ENCODE measurements around the gene ZYG11B.
"Not testable (repeated sequence)": the region's sequence is repeated elsewhere in the genome, so short reads cannot be mapped to it uniquely, and the experiment has no call there.

The ZYG11B gene

DNA sequence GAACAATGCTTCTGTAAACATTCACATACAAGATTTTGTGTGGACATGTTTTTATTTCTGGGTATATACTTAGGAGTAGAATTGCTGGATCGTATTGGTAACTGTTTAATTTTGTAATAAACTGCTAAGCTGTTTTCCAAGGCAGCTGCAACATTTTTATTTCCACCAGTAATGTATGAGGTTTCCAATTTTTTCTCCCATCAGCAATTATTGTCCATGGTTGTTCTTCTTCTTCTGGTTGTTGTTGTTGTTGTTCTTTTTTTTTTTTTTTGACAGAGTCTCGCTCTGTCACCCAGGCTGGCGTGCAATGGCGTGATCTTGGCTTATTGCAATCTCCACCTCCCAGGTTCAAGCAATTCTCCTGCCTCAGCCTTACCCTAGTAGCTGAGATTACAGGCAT lies 26.9 kb downstream of the ZYG11B start:
- DNase-seq (ENCODE audit: low read depth, low spot score), result no peak

DNA sequence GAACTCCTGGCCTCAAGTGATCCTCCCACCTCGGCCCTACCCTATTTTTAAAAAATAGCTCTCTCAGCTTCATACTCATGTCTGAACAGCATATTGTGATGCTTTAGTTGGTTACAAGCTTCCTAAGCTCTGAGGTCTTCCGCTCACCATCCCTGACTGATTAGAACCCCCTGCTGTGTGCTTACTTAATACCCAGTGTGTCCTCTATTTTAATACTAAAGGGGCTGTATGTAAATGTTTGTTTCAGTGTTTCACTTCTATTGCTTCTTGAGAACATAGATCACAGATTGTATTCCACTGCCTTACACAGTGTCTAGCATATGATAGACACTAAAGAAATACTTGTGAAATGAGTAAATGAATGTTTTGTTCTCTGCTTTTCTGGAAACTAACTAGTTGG lies 29.8 kb downstream of the ZYG11B start:
- DNase-seq (ENCODE audit: low read depth, low spot score), result no peak

DNA sequence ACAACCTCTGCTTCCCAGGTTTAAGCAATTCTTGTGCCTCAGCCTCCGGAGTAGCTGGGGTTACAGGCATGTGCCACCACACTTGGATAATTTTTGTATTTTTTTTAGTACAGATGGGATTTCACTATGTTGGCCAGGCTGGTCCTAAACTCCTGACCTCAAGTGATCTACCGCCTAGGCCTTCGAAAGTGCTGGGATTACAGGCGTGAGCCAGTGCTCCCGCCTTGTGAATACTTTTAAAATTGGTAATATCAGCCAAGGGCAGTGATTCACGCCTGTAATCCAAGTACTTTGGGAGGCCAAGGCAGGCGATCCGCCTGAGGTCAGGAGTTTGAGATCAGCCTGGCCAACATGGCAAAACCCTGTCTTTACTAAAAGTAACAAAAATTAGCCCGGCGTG lies 33.7 kb downstream of the ZYG11B start:
- DNase-seq (ENCODE audit: low read depth, low spot score), result no peak

DNA sequence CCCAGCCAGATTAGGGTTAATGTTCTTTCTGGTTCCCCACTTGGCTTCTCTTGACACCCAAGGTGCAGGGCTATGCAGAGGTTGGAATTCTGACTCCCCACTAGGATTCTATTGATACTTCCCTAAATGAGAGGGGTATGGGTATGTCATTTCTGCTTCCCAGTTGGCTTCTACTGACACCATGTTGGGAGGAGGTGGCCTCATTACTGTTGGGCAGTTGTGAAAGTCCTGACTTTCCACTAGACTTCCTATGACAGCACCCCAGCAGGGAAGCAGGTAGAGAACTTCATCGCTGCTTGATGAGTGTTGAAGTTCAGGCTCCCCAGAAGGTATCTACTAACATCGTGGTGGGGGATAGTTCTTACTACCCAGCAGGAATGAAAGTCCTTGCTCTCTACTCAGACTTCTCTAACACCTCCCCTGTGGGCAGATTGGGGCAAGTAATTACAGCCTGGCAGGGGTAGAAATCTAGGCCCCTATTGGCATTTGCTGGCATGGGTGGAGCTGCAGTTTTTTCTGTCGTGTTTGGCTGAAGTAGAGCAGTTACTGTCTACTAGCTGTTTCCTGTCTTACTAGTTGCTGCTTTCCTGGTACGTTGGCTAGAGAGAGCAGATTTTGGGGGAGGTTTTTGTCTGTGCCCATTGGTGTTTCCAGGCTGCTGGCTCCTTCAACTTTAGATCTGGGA lies 41.5 kb downstream of the ZYG11B start:
- no peak for DNase-seq (ENCODE audit: low read depth, low spot score)

DNA sequence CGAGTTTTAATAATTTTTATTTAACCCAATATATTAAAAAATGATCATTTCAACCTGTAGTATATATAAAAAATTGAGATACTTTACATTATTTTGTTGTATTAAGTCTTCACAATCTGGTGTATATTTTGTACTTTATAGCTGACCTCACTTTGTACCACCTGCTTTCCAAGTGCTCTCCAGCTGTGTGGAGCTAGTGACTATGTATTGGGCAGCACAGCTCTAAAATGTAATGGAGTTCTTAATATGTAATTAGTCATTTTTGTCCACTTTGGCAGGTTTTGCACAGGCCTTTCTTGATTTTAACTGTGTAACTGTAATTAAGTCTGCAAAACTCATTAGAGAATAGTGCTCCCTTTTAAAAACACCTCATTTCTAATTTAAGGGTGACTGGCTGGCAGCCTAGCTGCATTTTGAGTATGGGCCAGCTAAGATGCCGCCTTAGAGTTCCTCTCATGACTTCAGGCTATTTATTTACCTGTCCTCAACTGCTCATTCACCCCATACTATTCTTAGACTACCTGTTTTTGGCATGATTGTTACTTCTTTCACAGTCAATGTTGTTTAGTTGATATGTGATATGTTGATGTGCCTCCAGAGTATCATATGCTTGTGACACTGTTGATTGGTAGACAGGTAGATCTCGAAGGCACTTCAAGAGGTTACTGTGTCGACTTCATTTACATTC lies 43.2 kb downstream of the ZYG11B start:
- DNase-seq (ENCODE audit: low read depth, low spot score), result no peak

DNA sequence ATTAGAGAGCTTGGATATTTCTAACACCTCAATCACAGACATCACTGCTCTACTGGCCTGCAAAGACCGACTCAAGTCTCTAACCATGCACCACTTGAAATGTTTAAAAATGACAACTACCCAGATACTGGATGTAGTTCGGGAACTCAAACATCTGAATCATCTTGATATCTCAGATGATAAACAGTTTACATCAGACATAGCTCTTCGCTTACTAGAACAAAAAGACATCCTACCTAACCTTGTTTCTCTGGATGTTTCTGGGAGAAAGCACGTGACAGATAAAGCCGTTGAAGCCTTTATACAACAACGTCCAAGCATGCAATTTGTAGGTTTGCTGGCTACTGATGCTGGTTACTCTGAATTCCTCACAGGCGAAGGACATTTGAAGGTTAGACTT lies 45.1 kb downstream of the ZYG11B start:
- DNase-seq (ENCODE audit: low read depth, low spot score), result no peak

DNA sequence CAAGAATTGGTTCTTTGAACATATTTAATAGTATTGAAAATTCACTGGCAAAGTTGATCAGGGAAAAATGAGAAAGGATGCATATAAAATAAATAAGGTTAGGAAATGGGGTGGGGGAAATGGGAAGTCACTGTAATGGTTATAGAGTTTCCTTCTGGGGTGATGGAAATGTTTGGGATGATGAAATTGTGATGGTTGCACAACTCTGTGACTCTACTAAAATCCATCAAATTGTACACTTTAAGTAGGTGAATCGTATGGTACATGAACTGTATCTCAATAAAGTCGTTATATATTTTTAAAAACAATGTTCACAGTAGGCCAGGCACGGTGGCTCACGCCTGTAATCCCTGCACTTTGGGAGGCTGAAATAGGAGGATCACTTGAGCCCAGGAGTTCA lies 59.9 kb downstream of the ZYG11B start:
- DNase-seq (ENCODE audit: low read depth, low spot score), result no peak

DNA sequence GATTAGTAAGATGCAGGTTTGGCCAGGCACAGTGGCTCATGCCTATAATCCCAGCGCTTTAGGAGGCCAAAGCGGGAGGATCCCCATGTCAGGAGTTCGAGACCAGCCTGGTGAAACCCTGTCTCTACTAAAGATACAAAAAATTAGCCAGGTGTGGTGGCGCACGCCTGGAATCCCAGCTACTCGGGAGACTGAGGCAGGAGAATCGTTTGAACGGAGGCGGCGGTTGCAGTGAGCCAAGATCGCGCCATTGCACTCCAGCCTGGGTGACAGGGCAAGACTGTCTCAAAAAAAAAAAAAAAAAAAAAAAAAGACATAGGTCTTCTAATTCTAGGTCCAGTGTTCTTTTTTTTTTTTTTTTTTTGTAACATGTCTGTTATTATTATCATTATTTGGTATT lies 64.2 kb downstream of the ZYG11B start:
- DNase-seq (ENCODE audit: low read depth, low spot score), result not testable (repeated sequence)

DNA sequence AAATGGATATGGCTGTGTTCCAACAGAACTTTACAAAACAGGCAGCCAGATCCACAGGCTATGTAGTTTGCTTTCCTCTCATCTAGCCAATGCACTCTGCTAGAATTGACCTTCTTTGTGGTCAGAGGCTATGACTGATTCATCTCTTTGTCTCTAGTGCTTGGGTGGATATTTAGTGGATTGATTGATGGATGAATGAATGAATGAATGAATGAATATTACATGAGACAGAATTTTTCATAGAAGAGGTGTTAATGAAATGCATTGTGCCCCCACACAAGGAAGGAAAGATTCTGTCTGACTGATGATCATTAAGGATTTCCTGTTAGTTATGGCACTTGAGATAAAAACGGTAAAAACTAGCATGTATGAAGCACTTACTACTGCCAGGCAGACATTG lies 65.8 kb downstream of the ZYG11B start:
- DNase-seq (ENCODE audit: low read depth, low spot score), result peak; percentile 27

DNA sequence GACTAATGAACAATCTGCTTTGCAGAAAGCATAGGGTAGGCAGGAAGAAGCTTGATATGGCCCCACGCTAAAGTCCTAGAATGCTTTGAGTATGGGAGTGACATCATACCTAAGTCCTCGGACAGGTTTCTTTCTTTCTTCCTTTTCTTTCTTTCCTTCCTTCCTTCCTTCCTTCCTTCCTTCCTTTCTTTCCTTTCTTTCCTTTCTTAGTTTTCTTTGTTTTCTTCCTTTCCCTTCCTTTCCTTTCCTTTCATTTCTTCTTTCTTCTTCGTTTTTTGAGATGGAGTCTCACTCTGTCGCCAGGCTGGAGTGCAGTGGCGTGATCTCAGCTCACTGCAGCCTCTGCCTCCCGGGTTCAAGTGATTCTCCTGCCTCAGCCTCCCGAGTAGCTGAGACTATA lies 67.5 kb downstream of the ZYG11B start:
- DNase-seq (ENCODE audit: low read depth, low spot score), result not testable (repeated sequence)

DNA sequence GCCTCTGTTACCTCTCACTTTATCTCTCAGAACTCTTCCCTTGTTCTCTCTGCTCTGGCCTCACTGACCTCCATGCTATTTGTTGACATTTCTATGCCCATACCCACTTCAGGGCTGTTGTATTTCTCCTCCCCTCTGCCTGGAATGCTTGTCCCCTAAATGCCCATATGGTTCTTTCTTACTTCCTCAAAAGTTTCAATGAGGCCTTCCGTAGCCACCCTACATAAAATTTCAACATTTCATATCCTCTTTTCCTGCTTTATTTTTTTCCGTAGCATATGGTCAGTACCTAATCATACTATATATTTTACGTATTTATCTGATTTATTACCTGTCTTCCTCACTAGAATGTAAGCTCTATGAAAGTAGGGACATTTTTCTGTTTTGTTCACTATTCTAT lies 69.2 kb downstream of the ZYG11B start:
- DNase-seq (ENCODE audit: low read depth, low spot score), result no peak

DNA sequence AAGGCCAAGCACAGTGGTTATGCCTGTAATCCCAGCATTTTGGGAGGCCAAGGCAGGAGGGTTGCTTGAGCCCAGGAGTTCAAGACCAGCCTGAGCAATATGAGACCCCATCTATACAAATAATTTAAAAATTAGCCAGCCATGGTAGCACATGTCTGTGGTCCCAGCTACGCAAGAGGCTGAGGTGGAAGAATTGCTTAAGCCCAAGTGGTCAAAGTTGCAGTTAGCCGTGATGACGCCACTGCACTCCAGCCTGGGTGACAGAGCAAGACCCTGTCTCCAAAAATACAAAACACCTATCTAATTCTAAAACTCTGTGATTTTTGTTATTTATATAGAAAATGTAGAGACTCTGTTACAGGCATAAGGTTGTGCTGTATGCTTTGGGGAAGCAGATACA lies 72.1 kb downstream of the ZYG11B start:
- DNase-seq (ENCODE audit: low read depth, low spot score), result no peak

DNA sequence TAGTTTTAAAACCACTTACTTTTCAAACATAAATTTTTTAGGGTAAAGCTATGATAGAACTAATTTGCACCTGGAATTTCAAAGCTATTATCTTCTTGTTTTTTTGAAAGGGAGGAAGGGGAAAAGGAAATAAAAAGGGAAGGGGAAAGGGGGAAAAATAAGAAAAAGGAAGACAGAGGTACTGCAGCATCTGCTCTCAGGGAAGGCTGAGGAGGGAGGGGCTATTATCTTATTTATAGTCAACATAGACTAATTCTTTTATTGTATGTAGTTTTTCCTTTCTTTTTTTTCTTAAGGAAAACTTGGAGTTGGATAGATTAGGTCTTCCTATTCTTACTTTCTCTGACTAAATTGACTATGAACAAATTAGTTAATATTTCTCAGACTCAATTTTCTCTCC lies 74.8 kb downstream of the ZYG11B start:
- no peak for DNase-seq (ENCODE audit: low read depth, low spot score)

DNA sequence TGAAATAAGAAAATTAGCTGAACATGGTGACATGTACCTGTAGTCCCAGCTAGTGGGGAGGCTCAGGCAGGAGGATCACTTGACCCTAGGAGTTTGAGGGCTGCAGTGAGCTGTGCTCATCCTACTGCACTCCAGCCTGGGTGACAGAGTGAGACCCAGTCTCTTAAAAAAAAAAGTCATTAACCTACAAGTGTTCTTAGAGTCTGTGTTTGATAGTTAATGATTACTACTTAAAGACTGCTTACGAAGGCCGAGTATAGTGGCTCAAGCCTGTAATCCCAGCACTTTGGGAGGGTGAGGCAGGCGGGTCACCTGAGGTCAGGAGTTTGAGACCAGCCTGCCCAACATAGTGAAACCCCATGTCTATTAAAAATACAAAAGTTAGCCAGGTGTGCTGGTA lies 77.8 kb downstream of the ZYG11B start:
- DNase-seq (ENCODE audit: low read depth, low spot score), result not testable (repeated sequence)

DNA sequence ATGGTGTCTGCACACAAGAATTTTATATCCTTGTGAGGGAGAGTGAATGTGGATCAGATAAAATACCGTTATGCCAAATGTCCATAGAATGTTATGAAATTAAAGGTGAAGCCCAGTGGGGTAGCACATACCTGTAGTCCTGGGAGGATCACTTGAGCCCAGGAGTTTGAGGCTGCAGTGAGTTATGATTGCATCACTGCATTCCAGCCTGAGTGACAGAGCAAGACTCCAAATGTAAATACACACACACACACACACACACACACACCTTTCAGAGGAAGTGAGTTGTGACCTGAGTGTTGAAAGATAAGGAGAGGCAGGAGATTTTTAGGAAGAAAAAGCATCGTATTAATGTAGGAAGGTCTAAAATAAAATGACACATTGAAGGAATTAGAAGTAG lies 88.2 kb downstream of the ZYG11B start:
- peak; percentile 7 for DNase-seq (ENCODE audit: low read depth, low spot score)

DNA sequence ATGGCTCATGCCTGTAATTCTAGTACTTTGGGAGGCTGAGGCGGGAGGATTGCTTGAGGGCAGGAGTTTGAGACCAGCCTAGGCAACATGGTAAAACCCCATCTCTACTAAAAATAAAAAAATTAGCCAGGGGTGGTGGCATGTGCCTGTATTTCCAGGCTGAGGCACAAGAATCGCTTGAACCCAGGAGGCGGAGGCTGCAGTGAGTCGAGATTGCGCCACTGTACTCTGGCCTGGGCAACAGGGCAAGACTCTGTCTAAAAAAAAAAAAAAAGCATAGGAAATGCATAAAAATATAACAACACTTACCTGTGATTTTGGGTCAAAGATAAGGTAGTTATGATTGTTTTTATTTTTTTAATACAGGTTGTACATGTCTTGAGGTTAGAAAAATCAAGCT lies 94.6 kb downstream of the ZYG11B start:
- DNase-seq (ENCODE audit: low read depth, low spot score), result not testable (repeated sequence)

DNA sequence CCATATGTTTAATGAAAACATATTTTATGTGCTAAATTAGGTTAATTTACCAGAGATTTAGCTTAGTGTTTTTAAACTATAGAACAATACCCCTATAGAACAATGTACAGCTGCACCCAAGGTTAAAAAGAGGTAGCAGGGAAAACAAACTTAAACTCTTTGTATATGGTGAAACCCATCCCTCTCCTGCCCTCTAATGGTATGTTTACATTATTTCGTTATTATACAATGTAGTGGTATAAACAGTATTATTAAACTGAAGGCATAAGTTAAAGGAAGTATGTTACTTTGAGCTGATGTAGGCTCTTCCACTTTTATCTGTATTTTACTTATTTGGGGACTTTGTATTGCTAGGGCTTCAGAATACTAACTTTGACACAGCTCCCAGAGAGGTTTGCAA lies 99.6 kb downstream of the ZYG11B start:
- no peak for DNase-seq (ENCODE audit: low read depth, low spot score)

DNA sequence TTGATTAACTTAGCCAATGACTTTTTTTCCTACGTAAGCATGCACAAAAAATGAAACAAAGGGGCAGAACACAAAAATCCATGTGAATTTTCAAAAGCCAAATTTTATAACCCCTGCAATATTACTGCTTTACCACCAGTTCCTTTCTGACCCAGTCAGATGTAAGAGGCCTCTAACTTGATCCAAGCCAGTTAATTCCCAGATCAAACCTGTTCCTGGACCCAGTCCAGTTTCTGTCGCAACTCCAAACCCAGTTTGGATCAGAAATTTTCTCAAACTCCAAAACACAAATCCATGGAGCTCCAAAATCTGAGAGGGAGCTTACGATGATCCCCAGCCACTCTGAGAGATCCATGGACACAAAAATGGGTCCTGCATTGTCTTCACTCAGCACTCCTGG lies 108.5 kb downstream of the ZYG11B start:
- DNase-seq (ENCODE audit: low read depth, low spot score), result no peak

DNA sequence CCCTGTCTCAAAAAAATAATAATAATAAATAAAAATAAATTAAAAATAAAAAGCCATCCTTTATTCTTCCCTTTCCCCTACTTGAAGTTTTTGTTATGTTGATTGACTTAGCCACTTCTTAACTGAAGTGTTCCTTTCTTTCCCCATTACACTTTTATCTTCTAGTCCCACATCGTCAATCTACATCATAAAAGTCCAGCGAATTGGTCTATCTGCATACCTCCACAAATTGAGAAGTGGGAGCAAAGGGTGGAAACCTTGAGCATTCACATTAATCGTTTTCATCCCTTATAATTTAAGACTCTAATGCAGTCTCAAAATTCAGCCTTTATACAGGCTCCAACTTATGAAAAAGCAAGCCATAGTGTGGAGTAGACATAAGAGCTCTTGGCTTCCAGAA lies 109.8 kb downstream of the ZYG11B start:
- no peak for DNase-seq (ENCODE audit: low read depth, low spot score)

DNA sequence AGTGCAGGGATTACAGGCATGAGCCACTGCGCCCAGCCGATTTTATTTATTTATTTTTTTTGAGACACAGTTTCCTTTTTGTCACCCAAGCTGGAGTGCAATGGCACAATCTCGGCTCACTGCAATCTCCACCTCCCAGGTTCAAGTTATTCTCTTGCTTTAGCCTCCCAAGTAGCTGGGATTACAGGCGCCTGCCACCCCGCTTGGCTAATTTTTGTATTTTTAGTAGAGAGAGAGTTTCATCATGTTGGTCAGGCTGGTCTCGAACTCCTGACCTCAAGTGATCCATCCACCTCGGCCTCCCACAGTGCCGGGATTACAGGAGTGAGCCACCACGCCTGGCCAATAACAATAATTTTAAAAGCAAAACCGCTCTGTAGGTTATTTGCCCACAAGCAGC lies 112.9 kb downstream of the ZYG11B start:
- not testable (repeated sequence) for DNase-seq (ENCODE audit: low read depth, low spot score)

DNA sequence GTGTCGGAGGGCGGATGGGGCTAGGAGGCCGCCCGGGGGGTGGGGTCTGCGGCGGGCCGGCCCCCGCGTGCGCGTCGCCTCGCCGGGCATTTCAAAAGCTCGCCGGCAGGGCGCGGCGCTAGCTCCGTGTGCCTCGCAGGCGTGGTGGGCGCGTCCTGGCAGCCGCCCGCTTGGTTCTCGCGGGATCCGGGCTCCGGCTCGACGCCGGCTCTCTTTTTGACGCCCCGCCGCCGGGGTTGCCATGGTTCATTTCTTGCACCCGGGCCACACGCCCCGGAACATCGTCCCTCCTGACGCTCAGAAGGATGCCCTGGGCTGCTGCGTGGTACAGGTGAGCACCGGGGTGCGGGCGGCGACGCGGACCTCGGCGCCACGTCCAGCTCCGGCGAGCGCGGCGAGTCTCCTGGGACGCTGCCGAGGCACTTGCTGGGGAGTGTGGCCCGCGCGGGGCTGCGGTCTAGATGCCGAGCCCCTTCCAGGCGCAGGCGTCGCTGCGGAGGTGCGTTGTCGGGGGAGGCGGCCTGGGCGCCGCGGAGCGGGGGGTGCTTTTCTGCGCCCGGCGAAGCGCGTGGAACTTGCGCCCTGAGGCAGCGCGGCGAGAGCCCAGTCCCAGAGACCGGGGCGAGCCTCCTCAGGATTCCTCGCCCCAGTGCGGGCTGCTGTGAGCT lies 116.5 kb downstream of the ZYG11B start, which contains the start of gene ZYG11A:
Gene ZYG11A (plus strand): TSS at position 118 of the 668 bp plus-strand sequence. CDS start 124 bp downstream, at position 242.
- DNase-seq (ENCODE audit: low read depth, low spot score), result peak; percentile 92

DNA sequence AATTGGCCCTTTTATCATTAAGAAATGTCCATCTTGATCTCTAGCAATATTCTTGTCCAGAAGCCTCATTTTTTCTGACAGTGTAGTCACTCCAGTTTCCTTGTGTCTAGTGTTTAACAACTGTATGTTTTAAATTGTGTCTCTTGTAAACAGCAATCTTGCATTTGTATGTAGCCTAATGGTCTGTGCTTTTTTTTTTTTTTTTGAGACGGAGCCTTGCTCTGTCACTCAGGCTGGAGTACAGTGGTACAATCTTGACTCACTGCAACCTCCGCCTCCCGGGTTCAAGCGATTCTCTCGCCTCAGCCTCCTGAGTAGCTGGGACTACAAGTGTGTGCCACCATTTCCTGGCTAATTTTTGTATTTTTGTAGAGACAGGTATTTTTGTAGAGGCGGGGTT lies 118.9 kb downstream of the ZYG11B start:
- DNase-seq (ENCODE audit: low read depth, low spot score), result not testable (repeated sequence)

DNA sequence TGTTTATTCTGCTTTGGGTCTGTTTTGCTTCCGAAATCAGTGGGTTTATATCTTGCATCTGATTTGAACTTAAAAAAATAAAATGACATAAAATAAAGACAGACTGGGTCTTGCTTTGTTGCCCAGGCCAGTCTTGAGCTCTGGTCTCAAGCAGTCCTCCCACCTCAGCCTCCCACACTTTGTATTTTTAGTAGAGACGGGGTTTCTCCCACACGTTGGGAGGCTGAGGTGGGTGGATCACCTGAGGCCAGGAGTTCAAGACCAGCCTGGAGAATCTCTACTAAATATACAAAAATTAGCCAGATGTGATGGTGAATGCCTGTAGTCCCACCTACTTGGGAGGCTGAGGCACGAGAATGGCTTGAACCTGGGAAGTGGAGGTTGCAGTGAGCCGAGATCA lies 122.2 kb downstream of the ZYG11B start:
- DNase-seq (ENCODE audit: low read depth, low spot score), result no peak
